ENCODE data around the gene PNKP.

- TF ChIP-seq, protein P1, sequence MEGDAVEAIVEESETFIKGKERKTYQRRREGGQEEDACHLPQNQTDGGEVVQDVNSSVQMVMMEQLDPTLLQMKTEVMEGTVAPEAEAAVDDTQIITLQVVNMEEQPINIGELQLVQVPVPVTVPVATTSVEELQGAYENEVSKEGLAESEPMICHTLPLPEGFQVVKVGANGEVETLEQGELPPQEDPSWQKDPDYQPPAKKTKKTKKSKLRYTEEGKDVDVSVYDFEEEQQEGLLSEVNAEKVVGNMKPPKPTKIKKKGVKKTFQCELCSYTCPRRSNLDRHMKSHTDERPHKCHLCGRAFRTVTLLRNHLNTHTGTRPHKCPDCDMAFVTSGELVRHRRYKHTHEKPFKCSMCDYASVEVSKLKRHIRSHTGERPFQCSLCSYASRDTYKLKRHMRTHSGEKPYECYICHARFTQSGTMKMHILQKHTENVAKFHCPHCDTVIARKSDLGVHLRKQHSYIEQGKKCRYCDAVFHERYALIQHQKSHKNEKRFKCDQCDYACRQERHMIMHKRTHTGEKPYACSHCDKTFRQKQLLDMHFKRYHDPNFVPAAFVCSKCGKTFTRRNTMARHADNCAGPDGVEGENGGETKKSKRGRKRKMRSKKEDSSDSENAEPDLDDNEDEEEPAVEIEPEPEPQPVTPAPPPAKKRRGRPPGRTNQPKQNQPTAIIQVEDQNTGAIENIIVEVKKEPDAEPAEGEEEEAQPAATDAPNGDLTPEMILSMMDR (conservative IDR thresholded peaks at IDR 0.05; ENCODE audit: low read depth, low read length), result no peak
- no peak for TF ChIP-seq EZH2 (IDR thresholded peaks at IDR 0.05; ENCODE audit: borderline replicate concordance, low read depth, low read length, poor library complexity, severe bottlenecking)
Observed at GRCh38 chr19:49889038-49889686, 21.8 kb upstream of the PNKP start.
